ENCODE results near the gene WNK1.
"Not testable (repeated sequence)": the region's sequence is repeated elsewhere in the genome, so short reads cannot be mapped to it uniquely, and the experiment has no call there.

WNK1 gene

DNA sequence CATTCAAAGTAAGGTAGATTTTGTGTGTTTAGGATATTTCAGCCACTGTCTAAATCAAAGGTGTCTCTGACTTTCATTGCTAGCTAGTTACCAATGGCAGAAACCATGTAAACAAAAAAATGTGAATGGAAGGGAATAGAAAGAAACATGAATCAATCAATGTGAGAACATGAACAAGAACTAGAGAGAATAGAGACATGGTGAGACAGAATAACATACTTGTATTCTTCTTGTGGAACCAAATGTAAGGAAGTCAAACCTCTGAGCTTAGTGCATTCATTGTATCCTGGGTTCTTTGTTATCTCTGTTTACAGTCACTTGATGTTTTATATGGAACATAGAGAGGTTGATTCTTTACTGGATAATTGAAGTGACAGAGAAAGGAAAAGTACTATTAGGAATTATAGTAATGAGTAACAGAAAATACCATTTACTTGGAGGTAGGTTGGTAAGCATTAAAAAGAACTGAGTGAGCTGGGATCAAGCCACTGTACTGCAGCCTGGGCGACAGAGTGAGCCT lies 2.6 kb upstream of the WNK1 start:
- no peak for DNase-seq

GRCh38 chr12:750366-751191 lies 1.8 kb upstream of the WNK1 start:
- no peak for DNase-seq

- peak; percentile 77 for DNase-seq
Observed at GRCh38 chr12:751192-751998, 984 bp upstream of the WNK1 start.

GRCh38 chr12:752695-753610 lies 574 bp downstream of the WNK1 start:
- DNase-seq, result no peak

DNA sequence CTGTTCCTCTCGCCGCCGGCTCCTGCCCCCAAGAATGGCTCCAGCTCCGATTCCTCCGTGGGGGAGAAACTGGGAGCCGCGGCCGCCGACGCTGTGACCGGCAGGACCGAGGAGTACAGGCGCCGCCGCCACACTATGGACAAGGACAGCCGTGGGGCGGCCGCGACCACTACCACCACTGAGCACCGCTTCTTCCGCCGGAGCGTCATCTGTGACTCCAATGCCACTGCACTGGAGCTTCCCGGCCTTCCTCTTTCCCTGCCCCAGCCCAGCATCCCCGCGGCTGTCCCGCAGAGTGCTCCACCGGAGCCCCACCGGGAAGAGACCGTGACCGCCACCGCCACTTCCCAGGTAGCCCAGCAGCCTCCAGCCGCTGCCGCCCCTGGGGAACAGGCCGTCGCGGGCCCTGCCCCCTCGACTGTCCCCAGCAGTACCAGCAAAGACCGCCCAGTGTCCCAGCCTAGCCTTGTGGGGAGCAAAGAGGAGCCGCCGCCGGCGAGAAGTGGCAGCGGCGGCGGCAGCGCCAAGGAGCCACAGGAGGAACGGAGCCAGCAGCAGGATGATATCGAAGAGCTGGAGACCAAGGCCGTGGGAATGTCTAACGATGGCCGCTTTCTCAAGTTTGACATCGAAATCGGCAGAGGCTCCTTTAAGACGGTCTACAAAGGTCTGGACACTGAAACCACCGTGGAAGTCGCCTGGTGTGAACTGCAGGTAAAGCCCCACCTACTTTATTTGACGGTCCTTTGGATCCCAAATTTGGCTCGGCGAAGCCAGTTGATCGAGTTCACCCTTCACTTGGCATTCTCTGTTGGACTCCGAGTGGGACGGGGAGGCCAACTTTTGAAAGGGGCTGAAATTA lies 1.5 kb downstream of the WNK1 start:
- no peak for DNase-seq

DNA sequence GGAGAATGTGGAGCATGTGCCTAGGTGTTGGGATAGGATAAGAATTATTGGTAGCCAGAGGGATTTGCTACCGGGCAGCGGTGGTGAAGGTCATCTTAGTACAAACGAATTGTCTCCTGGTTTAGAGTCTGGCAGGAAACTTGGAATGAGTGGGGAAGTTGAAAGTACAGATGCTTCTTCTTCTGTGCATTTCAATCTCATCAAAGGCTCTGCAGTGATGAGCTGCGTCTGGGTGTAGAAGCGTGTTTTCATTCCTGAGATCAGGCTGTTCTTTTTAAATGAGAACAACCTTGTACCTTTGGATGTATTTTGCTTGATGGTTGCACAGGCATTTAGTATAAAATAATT lies 2.1 kb downstream of the WNK1 start:
- DNase-seq, result no peak

GRCh38 chr12:754851-755562 lies 2.6 kb downstream of the WNK1 start:
- no peak for DNase-seq

DNA sequence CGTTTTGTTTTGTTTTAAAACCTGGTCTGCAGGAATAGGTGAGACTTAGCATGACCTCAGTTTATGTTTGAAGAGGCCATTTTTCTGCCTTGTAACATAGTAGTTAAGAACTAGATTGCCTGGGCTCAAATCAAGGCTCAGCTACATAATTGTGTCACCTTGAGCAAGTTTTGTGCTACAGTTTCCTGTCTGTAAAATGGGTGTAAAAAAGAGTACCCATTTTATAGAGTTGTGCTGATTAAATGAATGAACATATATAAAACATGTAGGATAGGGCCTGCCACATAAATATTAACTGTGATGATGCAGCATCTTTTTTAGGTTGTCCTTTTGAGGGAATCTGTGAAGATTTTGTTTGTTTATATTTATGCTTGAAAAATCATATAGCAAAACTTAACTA lies 7.2 kb downstream of the WNK1 start:
- no peak for DNase-seq

DNA sequence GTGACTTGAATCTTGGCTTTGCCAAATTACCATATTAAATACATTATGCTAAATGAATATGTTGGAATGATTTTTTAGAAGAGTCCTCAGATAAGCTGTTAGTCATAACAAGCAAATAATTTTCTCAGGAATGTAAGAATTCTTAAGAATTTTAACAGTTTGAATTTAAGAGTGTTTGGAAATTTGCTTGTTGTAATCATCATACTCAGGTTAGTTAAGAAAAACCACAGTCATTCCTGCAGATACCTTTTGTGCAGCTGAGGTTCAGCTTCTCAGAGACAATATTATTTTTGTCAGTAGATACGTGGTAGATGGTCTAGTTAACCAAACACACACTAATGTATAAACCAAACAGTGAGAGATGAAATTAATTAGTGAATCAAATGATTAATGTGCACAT lies 8.9 kb downstream of the WNK1 start:
- DNase-seq, result no peak

DNA sequence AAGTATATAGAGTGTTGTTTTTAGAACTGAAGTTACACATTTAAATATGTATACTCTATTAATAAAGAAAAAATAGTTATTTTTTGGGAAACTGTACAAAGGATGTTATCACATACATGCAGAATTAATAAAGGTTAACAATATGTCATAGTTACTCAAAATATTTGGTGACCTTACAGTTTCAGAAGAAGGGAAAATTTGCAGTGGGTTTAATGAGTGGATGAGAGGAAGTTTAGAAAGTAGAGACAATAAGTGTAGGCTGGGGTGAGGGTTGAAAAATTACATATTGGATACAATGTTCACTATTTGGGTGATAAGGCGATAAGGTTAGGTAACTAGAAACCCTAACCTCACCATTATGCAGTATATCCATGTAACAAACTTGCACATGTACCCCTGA lies 13.5 kb downstream of the WNK1 start:
- no peak for DNase-seq

DNA sequence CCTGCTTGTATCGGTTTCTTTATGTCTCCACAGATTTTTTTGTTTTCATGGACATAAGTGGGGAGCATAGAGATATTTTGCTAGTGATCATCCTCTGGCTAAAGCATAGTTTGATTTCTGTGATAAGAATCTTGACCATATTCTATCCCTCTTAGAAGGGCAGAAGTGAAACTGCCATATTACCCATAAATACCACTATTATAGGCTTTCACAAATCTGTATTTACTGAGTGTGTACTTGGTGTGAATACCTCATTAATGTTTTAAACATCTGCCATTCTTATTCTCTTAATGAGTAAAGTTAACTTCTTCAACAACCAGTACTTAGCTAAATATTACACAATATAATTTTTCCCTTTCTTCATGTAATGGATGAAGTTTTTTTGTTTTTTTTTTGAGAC lies 16.1 kb downstream of the WNK1 start:
- no peak for DNase-seq

DNA sequence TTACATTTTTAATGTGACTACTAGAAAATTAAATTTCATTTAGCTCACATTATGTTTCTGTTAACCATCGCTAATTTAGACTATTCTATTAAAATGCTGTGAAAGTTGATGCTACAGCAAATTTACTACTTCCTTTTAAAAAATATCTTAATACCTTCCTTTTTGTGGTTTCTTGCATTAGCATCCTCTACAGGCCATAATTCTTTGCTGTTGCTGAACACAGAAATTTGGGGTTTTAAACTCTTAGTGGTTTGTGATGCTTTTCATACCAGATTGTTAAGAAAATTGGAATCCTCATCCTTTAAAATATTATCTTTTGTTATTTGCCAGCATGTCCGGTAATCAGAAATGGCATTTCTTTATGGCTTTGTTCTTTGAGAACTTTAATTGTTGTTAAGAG lies 18.1 kb downstream of the WNK1 start:
- DNase-seq, result no peak

- no peak for DNase-seq
Observed at GRCh38 chr12:772056-772697, 19.8 kb downstream of the WNK1 start.

GRCh38 chr12:774051-774614 lies 21.8 kb downstream of the WNK1 start:
- no peak for DNase-seq

GRCh38 chr12:775973-776771 lies 23.8 kb downstream of the WNK1 start:
- DNase-seq, result not testable (repeated sequence)

GRCh38 chr12:776772-777373 lies 24.5 kb downstream of the WNK1 start:
- not testable (repeated sequence) for DNase-seq

DNA sequence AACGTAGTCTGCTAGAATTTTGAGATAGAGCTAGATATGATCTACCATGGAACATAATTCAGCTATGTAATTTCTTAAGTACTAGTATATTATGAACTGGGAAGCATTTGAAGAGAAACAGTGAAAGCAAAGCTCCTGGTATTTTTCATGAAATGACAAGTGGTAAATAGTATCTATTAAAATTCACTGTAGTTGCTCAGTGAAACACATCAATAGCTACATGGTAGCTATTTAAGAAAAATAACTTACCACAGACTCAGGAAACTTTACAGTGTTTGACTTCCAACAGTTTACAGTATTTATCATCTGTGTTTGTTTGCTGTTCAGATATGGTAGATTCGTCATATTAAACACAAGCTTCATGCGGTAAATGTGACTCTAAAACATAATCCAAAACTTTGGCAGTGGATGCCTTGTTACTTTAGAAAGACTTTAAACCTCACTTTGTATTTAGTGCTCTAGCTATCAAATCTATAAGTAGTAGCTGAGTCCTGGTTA lies 25.2 kb downstream of the WNK1 start:
- no peak for DNase-seq

DNA sequence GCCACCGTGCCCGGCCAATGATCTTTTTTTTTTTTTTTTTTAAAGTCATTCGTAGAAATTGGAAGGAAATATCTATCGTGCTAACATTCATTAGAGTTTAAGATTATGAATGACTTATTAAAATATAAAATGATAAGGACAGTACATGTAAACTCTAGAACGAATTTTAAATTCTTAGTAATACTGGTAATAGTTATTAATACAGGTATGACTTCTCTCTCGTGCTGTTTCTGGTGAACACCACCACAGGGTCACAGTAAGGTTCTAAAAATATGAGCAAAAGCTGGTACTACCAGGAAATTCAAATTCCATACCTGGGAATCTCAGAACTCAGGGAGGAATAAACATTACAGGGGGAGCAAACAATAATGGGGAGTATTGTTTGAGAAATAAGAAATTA lies 26.2 kb downstream of the WNK1 start:
- no peak for DNase-seq
